HG02870 (cell line): ENCODE results near the gene ATRNL1.
"Not testable (repeated sequence)": the region's sequence is repeated elsewhere in the genome, so short reads cannot be mapped to it uniquely, and the experiment has no call there.

Experiments used
- ATAC-seq: cut with Tn5 transposase; IDR thresholded peaks from one replicate; pipeline ENCODE4 v1.9.1; 2021; ENCODE audit warnings: mild to moderate bottlenecking, moderate library complexity; ENCODE audit not compliant: unreplicated experiment

Gene ATRNL1

GRCh38 chr10:115744089-115744488 is 650.9 kb downstream of the ATRNL1 start:
- no peak for ATAC-seq

GRCh38 chr10:115745943-115746342 is 652.8 kb downstream of the ATRNL1 start:
- no peak for ATAC-seq

- ATAC-seq, result no peak
These were observed 654.6 kb downstream of the ATRNL1 start for GRCh38 chr10:115747811-115748210.

- not testable (repeated sequence) for ATAC-seq
These were observed 665.3 kb downstream of the ATRNL1 start for GRCh38 chr10:115758488-115758887.

- no peak for ATAC-seq
These were observed 667.0 kb downstream of the ATRNL1 start for GRCh38 chr10:115760131-115760530.

GRCh38 chr10:115761166-115761565 is 668.0 kb downstream of the ATRNL1 start:
- ATAC-seq, result no peak

GRCh38 chr10:115762029-115762428 is 668.9 kb downstream of the ATRNL1 start:
- ATAC-seq, result no peak

GRCh38 chr10:115771755-115772154 is 678.6 kb downstream of the ATRNL1 start:
- ATAC-seq, result no peak

GRCh38 chr10:115772606-115773005 is 679.4 kb downstream of the ATRNL1 start:
- no peak for ATAC-seq

GRCh38 chr10:115773832-115774231 is 680.7 kb downstream of the ATRNL1 start:
- no peak for ATAC-seq

- no peak for ATAC-seq
These were observed 681.6 kb downstream of the ATRNL1 start for GRCh38 chr10:115774721-115775120.

- ATAC-seq, result no peak
These were observed 684.5 kb downstream of the ATRNL1 start for GRCh38 chr10:115777646-115778045.

GRCh38 chr10:115790220-115790619 is 697.1 kb downstream of the ATRNL1 start:
- no peak for ATAC-seq

GRCh38 chr10:115795964-115796363 is 702.8 kb downstream of the ATRNL1 start:
- no peak for ATAC-seq

GRCh38 chr10:115801457-115801856 is 708.3 kb downstream of the ATRNL1 start:
- no peak for ATAC-seq

GRCh38 chr10:115801992-115802391 is 708.8 kb downstream of the ATRNL1 start:
- no peak for ATAC-seq

- ATAC-seq, result no peak
These were observed 709.7 kb downstream of the ATRNL1 start for GRCh38 chr10:115802911-115803310.

- no peak for ATAC-seq
These were observed 721.4 kb downstream of the ATRNL1 start for GRCh38 chr10:115814542-115814941.

GRCh38 chr10:115818012-115818411 is 724.8 kb downstream of the ATRNL1 start:
- no peak for ATAC-seq

GRCh38 chr10:115826396-115826795 is 733.2 kb downstream of the ATRNL1 start:
- no peak for ATAC-seq

GRCh38 chr10:115827231-115828009 is 734.3 kb downstream of the ATRNL1 start:
- no peak for ATAC-seq

GRCh38 chr10:115828182-115828581 is 735.0 kb downstream of the ATRNL1 start:
- not testable (repeated sequence) for ATAC-seq
